Omental fat pad (tissue), 4 donors: Measurements from ENCODE around the gene DYNC2LI1. TPM values are rescaled to one million over a fixed set of nuclear protein-coding genes. Genes with fewer than 3 reads are reported as not detected.

Source experiments
- ATAC-seq: fragments of 150-250 bp; one replicate; pipeline ENCODE4 v1.9.1; 2016; ENCODE audit warnings: mild to moderate bottlenecking, moderate library complexity; ENCODE audit not compliant: low FRiP score
- DNase-seq: peaks from one replicate; pipeline ENCODE4 v3.0.0-alpha.2; 2019; ENCODE audit warnings: low spot score
- CTCF ChIP-seq, 3 donors: fragments of 450-650 bp; IDR thresholded peaks; one replicate each; pipeline ENCODE4 v1.5.1; 2016 to 2017; ENCODE audit warnings: antibody characterized with exemption in 3 of 3, mild to moderate bottlenecking in 3 of 3, moderate library complexity in 2 of 3
- total RNA-seq, 4 donors: library from RNA; depleted of rRNA; stranded (reverse); fragments of >200 nt; gene quantifications; one replicate each; pipeline ENCODE4 v1.1.0, GENCODE V29; 2016

The DYNC2LI1 gene
- total RNA-seq, 4 donors from 2014 or later = 13.2 to 24.3 (median 17.1) TPM

- DNase-seq = no peak
- no peak for TF ChIP-seq CTCF (IDR thresholded peaks at IDR 0.05)
- no peak for ATAC-seq
These were observed 10.7 kb upstream of the DYNC2LI1 start for GRCh38 chr2:43763091-43763490.

GRCh38 chr2:43764086-43764705 lies 9.6 kb upstream of the DYNC2LI1 start:
- DNase-seq (no peak), ATAC-seq (no peak)
- no peak for TF ChIP-seq CTCF (IDR thresholded peaks at IDR 0.05)

GRCh38 chr2:43766006-43766405 lies 7.8 kb upstream of the DYNC2LI1 start:
- ATAC-seq = no peak
- no peak for DNase-seq
- no peak for TF ChIP-seq CTCF (IDR thresholded peaks at IDR 0.05)

GRCh38 chr2:43774617-43775016 lies 778 bp downstream of the DYNC2LI1 start:
- TF ChIP-seq CTCF (IDR thresholded peaks at IDR 0.05) = no peak
- ATAC-seq (no peak), DNase-seq (no peak)

GRCh38 chr2:43776324-43776723 lies 2.5 kb downstream of the DYNC2LI1 start:
- no peak for TF ChIP-seq CTCF (IDR thresholded peaks at IDR 0.05)
- DNase-seq (no peak), ATAC-seq (no peak)

GRCh38 chr2:43777306-43777926 lies 3.6 kb downstream of the DYNC2LI1 start:
- no peak for ATAC-seq
- no peak for TF ChIP-seq CTCF (IDR thresholded peaks at IDR 0.05)
- DNase-seq = no peak

GRCh38 chr2:43778233-43778632 lies 4.4 kb downstream of the DYNC2LI1 start:
- ATAC-seq (no peak), DNase-seq (no peak)
- TF ChIP-seq CTCF (IDR thresholded peaks at IDR 0.05) = no peak
